Lung (tissue), 12 donors: Measurements from ENCODE around the gene ADAM11. TPM values are rescaled to one million over a fixed set of nuclear protein-coding genes. Genes with fewer than 3 reads are reported as not detected.

Experiments used
- ATAC-seq: fragments of 200-7000 bp; cut with Tn5 transposase; one replicate; pipeline ENCODE4 v1.9.1; 2020; ENCODE audit warnings: moderate number of reproducible peaks; ENCODE audit not compliant: insufficient read depth, low FRiP score
- DNase-seq, 3 donors: peaks; one replicate each; pipeline ENCODE4 v3.0.0-alpha.2; 2013 to 2017
- H3K27ac ChIP-seq, 2 donors: one replicate each; pipeline ENCODE4 v1.5.1; 2013; ENCODE audit warnings: mild to moderate bottlenecking in 2 of 2, moderate library complexity in 2 of 2, control low read depth in 1 of 2, inconsistent platforms in 1 of 2, low read depth in 1 of 2, low read length in 1 of 2
- H3K27me3 ChIP-seq, 3 donors: one replicate each; pipeline ENCODE4 v1.5.1; 2013; ENCODE audit warnings: low read length in 2 of 3; ENCODE audit not compliant: control insufficient read depth in 3 of 3, insufficient read depth in 3 of 3
- H3K36me3 ChIP-seq, 4 donors: one replicate each; pipeline ENCODE4 v1.5.1; 2013; ENCODE audit warnings: low read length in 4 of 4, mild to moderate bottlenecking in 1 of 4, moderate library complexity in 1 of 4; ENCODE audit not compliant: control insufficient read depth in 4 of 4, insufficient read depth in 4 of 4
- H3K4me1 ChIP-seq, 5 donors: one replicate each; pipeline ENCODE4 v1.5.1; 2013; ENCODE audit warnings: low read length in 5 of 5, mild to moderate bottlenecking in 2 of 5, moderate library complexity in 1 of 5; ENCODE audit not compliant: control insufficient read depth in 5 of 5, insufficient read depth in 5 of 5
- H3K4me3 ChIP-seq: one replicate; pipeline ENCODE4 v1.5.1; 2013; ENCODE audit warnings: mild to moderate bottlenecking, control low read depth, moderate library complexity
- H3K9ac ChIP-seq, 2 donors: one replicate each; pipeline ENCODE4 v1.5.1; 2013; ENCODE audit warnings: low read length in 2 of 2, control low read depth in 1 of 2; ENCODE audit not compliant: insufficient read depth in 1 of 2
- H3K9me3 ChIP-seq, 4 donors: one replicate each; pipeline ENCODE4 v1.5.1; 2013; ENCODE audit warnings: low read length in 3 of 4, mild to moderate bottlenecking in 1 of 4, moderate library complexity in 1 of 4; ENCODE audit not compliant: control insufficient read depth in 4 of 4, insufficient read depth in 3 of 4
- CTCF ChIP-seq: IDR thresholded peaks from 2 replicates; pipeline ENCODE4 v1.5.1; 2012; ENCODE audit warnings: mild to moderate bottlenecking; ENCODE audit errors: control extremely low read depth, extremely low read depth
- WGBS, 2 donors: extraction: QIAGEN DNeasy Blood & Tissue Kit; methylation state at CpG; one replicate each; pipeline ENCODE4 v1.1.7; 2013; 5-methylcytosine and 5-hydroxymethylcytosine counted together
- polyA plus RNA-seq, 2 donors: library from polyadenylated mRNA; stranded (reverse); fragments of 200-250 nt; gene quantifications; one replicate each; pipeline ENCODE4 v1.2.1, GENCODE V29; 2013
- total RNA-seq, 2 donors: library from RNA; depleted of rRNA in 1 of 2; stranded (reverse); fragments of >200 nt in 1 of 2; gene quantifications; one replicate each; pipeline ENCODE4 v1.2.1, GENCODE V29; 2014 to 2021
- donor health status: control.
- donor health status: control.
- donor health status: Bipolar disorder and iron deficiency.
- donor health status: healthy.
- donor health status: DM: yes; HTN: yes; CAD: no.

ADAM11 gene
- total and polyA plus RNA-seq, 4 donors: 0.09 to 1.1 (median 0.18) TPM

- WGBS, 2 donors: 90 to 91% methylated on average over 12 of the region's 12 CpGs
- TF ChIP-seq CTCF: no peak
- no peak overlapping the region for H3K4me3 ChIP-seq
- ATAC-seq: no peak
- H3K27me3 ChIP-seq: no peaks in the 10 kb centered on the region
- H3K9me3 ChIP-seq: no peaks in the 10 kb centered on the region
- no peak overlapping the region for H3K27ac ChIP-seq
- DNase-seq: no peak
- no peaks in the 10 kb centered on the region for H3K36me3 ChIP-seq
- peaks cover 0 to 35% (median 12%) of the 10 kb centered on the region in 5 donors for H3K4me1 ChIP-seq
- no peak overlapping the region for H3K9ac ChIP-seq
Observed at GRCh38 chr17:44780161-44780560, 21.4 kb downstream of the ADAM11 start.

- TF ChIP-seq CTCF: no peak
- DNase-seq (no peak), ATAC-seq (no peak)
- H3K4me3 ChIP-seq: no peak overlapping the region
- H3K27me3 ChIP-seq: no peaks in the 10 kb centered on the region
- no peaks in the 10 kb centered on the region for H3K9me3 ChIP-seq
- H3K27ac ChIP-seq: peak overlapping the region in 1 of 2 donors; percentile 83
- peaks cover 0 to 33% (median 7%) of the 10 kb centered on the region in 5 donors for H3K4me1 ChIP-seq
- H3K9ac ChIP-seq: no peak overlapping the region
- no peaks in the 10 kb centered on the region for H3K36me3 ChIP-seq
- 91 to 93% methylated on average over 14 of the region's 14 CpGs for WGBS, 2 donors
Observed at GRCh38 chr17:44780845-44781480, 22.2 kb downstream of the ADAM11 start.

- no peaks in the 10 kb centered on the region for H3K9me3 ChIP-seq
- H3K36me3 ChIP-seq: no peaks in the 10 kb centered on the region
- H3K4me1 ChIP-seq: peaks cover 0 to 31% (median 7%) of the 10 kb centered on the region in 5 donors
- no peak for TF ChIP-seq CTCF
- DNase-seq (peak in 2 of 3 donors; percentile 30 to 38), ATAC-seq (no peak)
- no peaks in the 10 kb centered on the region for H3K27me3 ChIP-seq
- 57 to 68% methylated on average over 17 of the region's 17 CpGs for WGBS, 2 donors
- no peak overlapping the region for H3K4me3 ChIP-seq
- H3K9ac ChIP-seq: no peak overlapping the region
- H3K27ac ChIP-seq: peak overlapping the region; percentile 56 to 83
Observed at GRCh38 chr17:44781551-44782325, 22.9 kb downstream of the ADAM11 start.
